GM19351 (cell line): ENCODE data around the gene OR2T1.
"Not testable (repeated sequence)": the region's sequence is repeated elsewhere in the genome, so short reads cannot be mapped to it uniquely, and the experiment has no call there.

ENCODE experiments used
- ATAC-seq: cut with Tn5 transposase; IDR thresholded peaks from one replicate; pipeline ENCODE4 v1.9.1; 2021; ENCODE audit warnings: mild to moderate bottlenecking, moderate library complexity; ENCODE audit not compliant: unreplicated experiment

OR2T1 gene

GRCh38 chr1:248402748-248403147, at the start of gene OR2T1:
Gene OR2T1, plus strand, starts transcription at chr1:248403048. Its CDS starts 3,100 bp downstream, at chr1:248406148.
- ATAC-seq: no peak

GRCh38 chr1:248359415-248359814, 43.4 kb upstream of the OR2T1 start:
- ATAC-seq: no peak

GRCh38 chr1:248361121-248361715, 41.6 kb upstream of the OR2T1 start, which contains the start of gene OR2T4:
Gene OR2T4, plus strand, starts transcription at chr1:248361665. Its CDS starts 0 bp downstream, at chr1:248361665.
- no peak for ATAC-seq

- ATAC-seq: no peak
These were observed 36.2 kb upstream of the OR2T1 start for GRCh38 chr1:248366609-248367008.

GRCh38 chr1:248372394-248372793, 30.5 kb upstream of the OR2T1 start:
- peak; percentile 52 for ATAC-seq

- no peak for ATAC-seq
These were observed 29.1 kb upstream of the OR2T1 start for GRCh38 chr1:248373761-248374160.

- no peak for ATAC-seq
These were observed 27.4 kb upstream of the OR2T1 start, which contains the start of gene OR2T6 for GRCh38 chr1:248375446-248375845. Gene OR2T6, plus strand, starts transcription at chr1:248375746. Its CDS starts 11,863 bp downstream, at chr1:248387609.

- no peak for ATAC-seq
These were observed 25.9 kb upstream of the OR2T1 start for GRCh38 chr1:248376916-248377315.

GRCh38 chr1:248380854-248381253, 22.0 kb upstream of the OR2T1 start:
- no peak for ATAC-seq

GRCh38 chr1:248388426-248388825, 14.4 kb upstream of the OR2T1 start:
- ATAC-seq: no peak

- ATAC-seq: no peak
These were observed 9.8 kb upstream of the OR2T1 start for GRCh38 chr1:248393050-248393449.

GRCh38 chr1:248404024-248404423, 1.2 kb downstream of the OR2T1 start:
- no peak for ATAC-seq

GRCh38 chr1:248406721-248407692, 4.2 kb downstream of the OR2T1 start:
- ATAC-seq: peak; percentile 69

GRCh38 chr1:248416226-248416625, 13.4 kb downstream of the OR2T1 start:
- no peak for ATAC-seq

GRCh38 chr1:248417854-248418253, 15.0 kb downstream of the OR2T1 start:
- no peak for ATAC-seq

- ATAC-seq: no peak
These were observed 18.5 kb downstream of the OR2T1 start for GRCh38 chr1:248421384-248421783.

- ATAC-seq: peak; percentile 42
These were observed 24.8 kb downstream of the OR2T1 start for GRCh38 chr1:248427526-248428191.

GRCh38 chr1:248428192-248428533, 25.3 kb downstream of the OR2T1 start:
- peak; percentile 88 for ATAC-seq

- not testable (repeated sequence) for ATAC-seq
These were observed 28.8 kb downstream of the OR2T1 start for GRCh38 chr1:248431683-248432082.

- ATAC-seq: peak; percentile 27
These were observed 29.4 kb downstream of the OR2T1 start for GRCh38 chr1:248432201-248432600.

- not testable (repeated sequence) for ATAC-seq
These were observed 31.1 kb downstream of the OR2T1 start for GRCh38 chr1:248433811-248434415.
